Psoas muscle (tissue), 8 donors: ENCODE results near the gene RALA. TPM values are rescaled to one million over a fixed set of nuclear protein-coding genes. Genes with fewer than 3 reads are reported as not detected.

Experiments
- ATAC-seq, 4 donors: fragments of 200-7000 bp; cut with Tn5 transposase; one replicate each; pipeline ENCODE4 v1.9.1; 2020; ENCODE audit warnings: moderate library complexity in 3 of 4, mild to moderate bottlenecking in 2 of 4
- DNase-seq, 2 donors: peaks; one replicate each; pipeline ENCODE4 v3.0.0-alpha.2; 2020
- H3K27ac ChIP-seq: fragments of 200-600 bp; one replicate; pipeline ENCODE4 v1.8.0; 2022
- H3K27me3 ChIP-seq, 3 donors: fragments of 200-600 bp in 1 of 3; one replicate each; pipeline versions ENCODE4 v1.6.1 to v1.8.0; 2013 to 2022; ENCODE audit warnings: low read length in 2 of 3, mild to moderate bottlenecking in 2 of 3, moderate library complexity in 1 of 3; ENCODE audit not compliant: insufficient read depth in 3 of 3
- H3K36me3 ChIP-seq, 2 donors: fragments of 200-600 bp in 1 of 2; one replicate each; pipeline versions ENCODE4 v1.6.1 to v1.8.0; 2013 to 2022; ENCODE audit warnings: low read depth in 1 of 2, mild to moderate bottlenecking in 1 of 2, moderate library complexity in 1 of 2; ENCODE audit not compliant: insufficient read depth in 1 of 2
- H3K4me1 ChIP-seq: fragments of 200-600 bp; one replicate; pipeline ENCODE4 v1.8.0; 2022
- H3K4me3 ChIP-seq: fragments of 200-600 bp; one replicate; pipeline ENCODE4 v1.8.0; 2022; ENCODE audit warnings: mild to moderate bottlenecking
- H3K9me3 ChIP-seq: fragments of 200-600 bp; one replicate; pipeline ENCODE4 v1.8.0; 2022
- CTCF ChIP-seq: fragments of 200-600 bp; IDR thresholded peaks from one replicate; pipeline ENCODE4 v1.8.0; 2022; ENCODE audit warnings: antibody characterized with exemption
- WGBS, 3 donors: extraction: QIAGEN DNeasy Blood & Tissue Kit; methylation state at CpG; one replicate each; pipeline versions ENCODE4 v1.1.6 to v1.1.7; 2013; 5-methylcytosine and 5-hydroxymethylcytosine counted together
- intact Hi-C, 2 donors: fragments of 100-400 bp; cut with DNase I; formaldehyde crosslinking; loops; one replicate each; pipeline versions ENCODE4 v1.11.0 to v1.14.2; 2022
- polyA plus RNA-seq, 3 donors: library from polyadenylated mRNA; stranded (reverse); fragments of 200-250 nt; gene quantifications; one replicate each; pipeline ENCODE4 v1.2.3, GENCODE V29; 2013
- total RNA-seq, 4 donors: library from RNA; stranded (reverse); fragmentation: NEBNext Ultra II Directional in 2 of 4; extraction: Animal tissue kit (Norgen Biotek cat#: 25700) in 2 of 4; gene quantifications; one replicate each; pipeline versions ENCODE4 v1.2.1 to v1.2.4, GENCODE V29; 2021 to 2023
- donor health status: healthy with polysubstance abuse.
- donor health status: DM: no; HTN: no; CAD: no; lungs with moderate emphysema.
- donor health status: Bipolar disorder and iron deficiency.
- donor health status: healthy.
- donor health status: DM: yes; HTN: yes; CAD: no.
- donor health status: DM: no; HTN: no; CAD: no.
- donor health status: DM: no; HTN: no; CAD: no.
- donor health status: DM: yes; HTN: yes; CAD: no.

Gene RALA
- total and polyA plus RNA-seq, 7 donors, result 15.1 to 33.9 (median 17.9) TPM

DNA sequence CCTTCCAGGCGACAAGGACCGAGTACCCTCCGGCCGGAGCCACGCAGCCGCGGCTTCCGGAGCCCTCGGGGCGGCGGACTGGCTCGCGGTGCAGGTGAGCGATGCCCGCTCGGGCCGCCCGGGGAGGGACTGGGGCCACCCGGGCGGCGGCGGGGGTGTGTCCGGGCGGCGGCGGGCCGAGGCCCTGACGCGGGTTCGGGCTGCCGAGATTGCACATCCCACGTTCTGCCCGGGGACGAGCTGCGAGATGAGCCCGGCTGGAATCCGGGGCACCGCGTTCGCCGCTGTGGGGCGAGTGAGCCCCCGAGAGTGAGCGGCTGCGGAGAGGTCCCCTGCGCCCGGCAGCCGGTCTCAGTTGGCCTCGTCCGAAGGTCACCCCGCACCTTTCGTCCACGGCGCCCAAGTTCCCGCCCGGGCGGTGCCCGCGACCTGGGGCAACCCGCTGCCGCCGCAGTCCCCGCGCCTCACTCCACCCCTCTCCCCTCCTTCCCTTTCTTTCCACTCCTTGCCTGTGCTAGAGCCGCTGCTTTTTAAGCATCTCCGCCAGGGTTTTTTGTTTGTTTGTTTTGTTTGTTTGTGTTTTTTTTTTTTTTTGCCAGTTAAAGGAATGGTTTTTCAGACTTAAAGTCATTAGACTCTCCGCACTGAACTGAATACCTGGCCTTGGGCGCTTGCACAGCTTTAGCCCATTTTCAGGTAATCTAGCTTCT, 515 bp downstream of the RALA start:
- no peak for DNase-seq
- intact Hi-C loops, result loop anchor here (1.0 to 10.0 kb wide), 7 partner anchors 26 to 508 kb away; partner anchors contain the start of genes CDK13 (in 1 of the 2) and MPLKIP (in 1 of the 2)
- peaks cover 42% of the 10 kb centered on the region for H3K4me1 ChIP-seq

GRCh38 chr7:39624442-39624807, 1.1 kb downstream of the RALA start:
- H3K36me3 ChIP-seq, result no peaks in the 10 kb centered on the region
- ATAC-seq (no peak), DNase-seq (no peak)
- H3K4me1 ChIP-seq, result peaks cover 42% of the 10 kb centered on the region
- no peak for TF ChIP-seq CTCF
- H3K9me3 ChIP-seq, result no peaks in the 10 kb centered on the region
- WGBS, 3 donors, result 3 to 6% (median 4%) methylated on average over 7 of the region's 7 CpGs
- peak overlapping the region; percentile 94 for H3K4me3 ChIP-seq
- no peaks in the 10 kb centered on the region for H3K27me3 ChIP-seq
- intact Hi-C loops, result loop anchor here (1.0 to 10.0 kb wide), 7 partner anchors 26 to 508 kb away; partner anchors contain the start of genes CDK13 (in 1 of the 2) and MPLKIP (in 1 of the 2)
- H3K27ac ChIP-seq, result peak overlapping the region; percentile 92

More for the DNA sequence above, 515 bp downstream of the RALA start:
- no peaks in the 10 kb centered on the region for H3K36me3 ChIP-seq
- H3K9me3 ChIP-seq, result no peaks in the 10 kb centered on the region
- 0% methylated on average over 35 to 68 of the region's 68 CpGs for WGBS, 3 donors
- peak overlapping the region; percentile 94 for H3K4me3 ChIP-seq
- ATAC-seq, result peak; percentile 74 to 81 (median 76)
- no peak for TF ChIP-seq CTCF
- no peaks in the 10 kb centered on the region for H3K27me3 ChIP-seq
- peak overlapping the region; percentile 92 for H3K27ac ChIP-seq

DNA sequence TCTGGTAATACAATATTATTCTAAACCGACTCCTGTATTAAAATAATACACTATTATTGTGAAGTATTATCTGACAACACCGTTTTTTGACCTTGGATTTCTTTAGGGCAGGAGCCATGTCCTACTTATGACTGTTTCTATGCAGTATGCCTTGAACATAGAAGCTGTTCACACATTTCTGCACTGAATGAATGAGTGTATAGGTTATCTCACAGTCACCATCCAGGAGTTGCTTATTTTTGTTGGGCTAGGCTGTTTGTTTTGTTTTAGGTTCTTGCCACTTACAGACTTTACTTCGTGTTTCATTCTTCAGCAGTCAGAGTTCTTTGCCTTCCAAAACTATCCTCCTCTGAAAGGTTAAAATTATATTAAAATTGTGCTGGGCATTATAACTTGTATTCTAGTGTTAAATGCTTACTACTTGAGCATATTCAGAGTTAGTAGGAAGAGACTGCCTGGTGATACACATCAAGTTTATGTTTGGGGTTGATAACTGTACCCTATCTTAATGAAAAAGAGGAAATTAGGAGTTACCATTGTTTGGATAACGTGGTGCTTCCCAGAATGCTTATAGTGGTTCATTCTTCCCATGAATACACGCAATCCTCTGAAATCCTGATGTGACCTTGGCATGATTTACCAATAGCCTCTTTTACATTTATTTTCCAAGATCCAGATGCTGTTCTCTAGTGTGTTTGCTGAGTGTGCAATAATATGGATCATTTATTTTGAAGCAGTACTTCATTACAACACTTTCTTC, 1.7 kb downstream of the RALA start:
- intact Hi-C loops, result loop anchor here (1.0 to 10.0 kb wide), 8 partner anchors 25 to 507 kb away; partner anchors contain the start of genes CDK13 (in 1 of the 2) and MPLKIP (in 1 of the 2)
- peaks cover 42% of the 10 kb centered on the region for H3K4me1 ChIP-seq
- peak overlapping the region; percentile 94 for H3K4me3 ChIP-seq
- 10 to 23% (median 17%) methylated on average over 5 of the region's 5 CpGs for WGBS, 3 donors
- DNase-seq (no peak), ATAC-seq (no peak)
- H3K9me3 ChIP-seq, result no peaks in the 10 kb centered on the region
- TF ChIP-seq CTCF, result no peak
- H3K27ac ChIP-seq, result peak overlapping the region; percentile 92
- H3K27me3 ChIP-seq, result no peaks in the 10 kb centered on the region
- H3K36me3 ChIP-seq, result no peaks in the 10 kb centered on the region

DNA sequence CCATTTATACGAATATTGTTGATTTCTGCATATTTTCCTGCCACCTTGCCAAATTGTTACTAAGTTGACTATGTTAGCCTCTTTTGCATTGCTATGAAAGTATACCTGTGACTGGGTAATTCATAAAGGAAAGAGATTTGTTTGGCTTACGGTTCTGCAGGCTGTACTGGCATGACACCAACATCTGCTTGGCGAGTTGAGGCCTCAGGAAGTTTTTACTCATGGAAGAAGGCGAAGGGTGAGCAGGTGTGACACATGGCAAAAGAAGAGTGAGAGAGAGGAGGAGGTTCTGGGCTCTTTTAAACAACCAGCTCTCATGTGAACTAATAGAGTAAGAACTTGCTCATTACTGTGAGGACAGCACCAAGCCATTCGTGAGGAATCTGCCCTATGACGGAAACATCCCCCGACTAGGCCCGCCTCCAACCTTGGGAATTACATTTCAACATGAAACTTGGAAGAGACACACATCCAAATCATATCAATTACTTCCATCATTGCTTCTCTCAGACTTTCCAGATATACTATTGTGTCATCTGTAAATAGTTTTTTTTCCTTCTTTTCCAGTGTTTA, 8.4 kb downstream of the RALA start:
- ATAC-seq (peak; percentile 51 to 81 (median 72)), DNase-seq (peak; percentile 53 to 57)
- H3K4me1 ChIP-seq, result peaks cover 47% of the 10 kb centered on the region
- no peak for TF ChIP-seq CTCF
- 29 to 37% (median 30%) methylated on average over 8 of the region's 8 CpGs for WGBS, 3 donors
- H3K36me3 ChIP-seq, result peaks cover 0 to 3% of the 10 kb centered on the region in 2 donors
- intact Hi-C loops, result no loop called here
- peak overlapping the region; percentile 54 for H3K27ac ChIP-seq
- H3K27me3 ChIP-seq, result no peaks in the 10 kb centered on the region
- no peak overlapping the region for H3K4me3 ChIP-seq
- no peaks in the 10 kb centered on the region for H3K9me3 ChIP-seq
